ENCODE data around the gene PSMD11. TPM values are rescaled to one million over a fixed set of nuclear protein-coding genes. Genes with fewer than 3 reads are reported as not detected.

The PSMD11 gene
- total and polyA plus RNA-seq, 2 donors: 37.7 to 49.0 TPM

GRCh38 chr17:32477220-32477619 lies 32.9 kb downstream of the PSMD11 start:
- Histone ChIP-seq H3K36me3 (ENCODE audit: insufficient read depth) (peaks cover 17% of the 10 kb centered on the region), H3K4me1 (ENCODE audit: insufficient read depth) (no peaks in the 10 kb centered on the region), H3K4me3 (ENCODE audit: low read depth, low read length) (no peak overlapping the region), H3K27ac (ENCODE audit: low read depth) (no peak overlapping the region)
- DNase-seq (ENCODE audit: extremely low spot score): no peak
- 93% methylated on average over 8 of the region's 8 CpGs for WGBS

- DNase-seq (ENCODE audit: extremely low spot score): no peak
- 87% methylated on average over 5 of the region's 5 CpGs for WGBS
Measured at GRCh38 chr17:32479074-32479617, 34.8 kb downstream of the PSMD11 start.

GRCh38 chr17:32481193-32481592 lies 36.9 kb downstream of the PSMD11 start:
- Histone ChIP-seq H3K4me1 (ENCODE audit: insufficient read depth) (no peaks in the 10 kb centered on the region), H3K36me3 (ENCODE audit: insufficient read depth) (peaks cover 14% of the 10 kb centered on the region), H3K4me3 (ENCODE audit: low read depth, low read length) (no peak overlapping the region), H3K27ac (ENCODE audit: low read depth) (no peak overlapping the region)
- WGBS: 78% methylated on average over 8 of the region's 8 CpGs
- DNase-seq (ENCODE audit: extremely low spot score): no peak

More at GRCh38 chr17:32479074-32479617, 34.8 kb downstream of the PSMD11 start:
- H3K4me3 ChIP-seq (ENCODE audit: low read depth, low read length): no peak overlapping the region
- H3K4me1 ChIP-seq (ENCODE audit: insufficient read depth): no peaks in the 10 kb centered on the region
- no peak overlapping the region for H3K27ac ChIP-seq (ENCODE audit: low read depth)
- H3K36me3 ChIP-seq (ENCODE audit: insufficient read depth): peaks cover 14% of the 10 kb centered on the region

GRCh38 chr17:32482568-32483320 lies 38.4 kb downstream of the PSMD11 start:
- DNase-seq (ENCODE audit: extremely low spot score): no peak
- Histone ChIP-seq H3K4me1 (ENCODE audit: insufficient read depth) (no peaks in the 10 kb centered on the region), H3K27ac (ENCODE audit: low read depth) (no peak overlapping the region), H3K36me3 (ENCODE audit: insufficient read depth) (peaks cover 11% of the 10 kb centered on the region), H3K4me3 (ENCODE audit: low read depth, low read length) (no peak overlapping the region)
- 60% methylated on average over 11 of the region's 11 CpGs for WGBS

- Histone ChIP-seq H3K4me1 (ENCODE audit: insufficient read depth) (no peaks in the 10 kb centered on the region), H3K36me3 (ENCODE audit: insufficient read depth) (peaks cover 9% of the 10 kb centered on the region), H3K27ac (ENCODE audit: low read depth) (peak overlapping the region; percentile 61), H3K4me3 (ENCODE audit: low read depth, low read length) (no peak overlapping the region)
- 13% methylated on average over 7 of the region's 7 CpGs for WGBS
- DNase-seq (ENCODE audit: extremely low spot score): peak; percentile 54
Measured at GRCh38 chr17:32483451-32484019, 39.2 kb downstream of the PSMD11 start.

- DNase-seq (ENCODE audit: extremely low spot score): no peak
- Histone ChIP-seq H3K4me1 (ENCODE audit: insufficient read depth) (no peaks in the 10 kb centered on the region), H3K36me3 (ENCODE audit: insufficient read depth) (peaks cover 8% of the 10 kb centered on the region), H3K27ac (ENCODE audit: low read depth) (no peak overlapping the region), H3K4me3 (ENCODE audit: low read depth, low read length) (no peak overlapping the region)
- 82% methylated on average over 4 of the region's 4 CpGs for WGBS
Measured at GRCh38 chr17:32484041-32484461, 39.7 kb downstream of the PSMD11 start.

GRCh38 chr17:32484628-32485027 lies 40.3 kb downstream of the PSMD11 start:
- no peak for DNase-seq (ENCODE audit: extremely low spot score)
- H3K4me1 ChIP-seq (ENCODE audit: insufficient read depth): no peaks in the 10 kb centered on the region
- no peak overlapping the region for H3K4me3 ChIP-seq (ENCODE audit: low read depth, low read length)
- 76% methylated on average over 11 of the region's 11 CpGs for WGBS
- peaks cover 5% of the 10 kb centered on the region for H3K36me3 ChIP-seq (ENCODE audit: insufficient read depth)
- no peak overlapping the region for H3K27ac ChIP-seq (ENCODE audit: low read depth)

- Histone ChIP-seq H3K27ac (ENCODE audit: low read depth) (no peak overlapping the region), H3K4me3 (ENCODE audit: low read depth, low read length) (no peak overlapping the region), H3K4me1 (ENCODE audit: insufficient read depth) (no peaks in the 10 kb centered on the region), H3K36me3 (ENCODE audit: insufficient read depth) (peaks cover under 1% of the 10 kb centered on the region)
- WGBS: 66% methylated on average over 12 of the region's 12 CpGs
- no peak for DNase-seq (ENCODE audit: extremely low spot score)
Measured at GRCh38 chr17:32485261-32486110, 41.2 kb downstream of the PSMD11 start.

GRCh38 chr17:32486111-32486700 lies 41.9 kb downstream of the PSMD11 start:
- 8% methylated on average over 72 of the region's 72 CpGs for WGBS
- no peak for DNase-seq (ENCODE audit: extremely low spot score)
- no peaks in the 10 kb centered on the region for H3K36me3 ChIP-seq (ENCODE audit: insufficient read depth)
- peak overlapping the region; percentile 82 for H3K4me3 ChIP-seq (ENCODE audit: low read depth, low read length)
- H3K4me1 ChIP-seq (ENCODE audit: insufficient read depth): no peaks in the 10 kb centered on the region
- H3K27ac ChIP-seq (ENCODE audit: low read depth): no peak overlapping the region

- DNase-seq (ENCODE audit: extremely low spot score): no peak
- under 1% methylated on average over 135 of the region's 135 CpGs for WGBS
- peak within 1 kb of the TSS; percentile 82 for H3K4me3 ChIP-seq (ENCODE audit: low read depth, low read length)
- no peaks in the 10 kb centered on the region for H3K4me1 ChIP-seq (ENCODE audit: insufficient read depth)
- H3K36me3 ChIP-seq (ENCODE audit: insufficient read depth): no peaks in the 10 kb centered on the region
- no peak within 1 kb of the TSS for H3K27ac ChIP-seq (ENCODE audit: low read depth)
Measured at GRCh38 chr17:32486701-32487472, 42.6 kb downstream of the PSMD11 start, which contains the start of gene CDK5R1. Gene CDK5R1 (plus strand): TSS chr17:32486993. CDS start chr17:32487621, 628 bp downstream.

GRCh38 chr17:32487473-32488176 lies 43.3 kb downstream of the PSMD11 start:
- Histone ChIP-seq H3K27ac (ENCODE audit: low read depth) (no peak overlapping the region), H3K4me1 (ENCODE audit: insufficient read depth) (no peaks in the 10 kb centered on the region), H3K4me3 (ENCODE audit: low read depth, low read length) (peak overlapping the region; percentile 82), H3K36me3 (ENCODE audit: insufficient read depth) (no peaks in the 10 kb centered on the region)
- 34% methylated on average over 59 of the region's 59 CpGs for WGBS
- no peak for DNase-seq (ENCODE audit: extremely low spot score)

- H3K36me3 ChIP-seq (ENCODE audit: insufficient read depth): no peaks in the 10 kb centered on the region
- H3K4me1 ChIP-seq (ENCODE audit: insufficient read depth): no peaks in the 10 kb centered on the region
- H3K27ac ChIP-seq (ENCODE audit: low read depth): no peak overlapping the region
- H3K4me3 ChIP-seq (ENCODE audit: low read depth, low read length): no peak overlapping the region
- no peak for DNase-seq (ENCODE audit: extremely low spot score)
- WGBS: 93% methylated on average over 16 of the region's 16 CpGs
Measured at GRCh38 chr17:32488177-32488542, 43.9 kb downstream of the PSMD11 start.

All from urinary bladder (tissue), 4 donors.